22Rv1 (cell line): Measurements from ENCODE around the gene CELF4.
"Not testable (repeated sequence)": the region's sequence is repeated elsewhere in the genome, so short reads cannot be mapped to it uniquely, and the experiment has no call there.

Experiments
- H3K27ac ChIP-seq: fragments of 450-650 bp; 2 replicates; pipeline ENCODE4 v1.5.1; 2017
- CTCF ChIP-seq: fragments of 450-650 bp; IDR thresholded peaks from 2 replicates; pipeline ENCODE4 v1.5.1; 2017; ENCODE audit warnings: mild to moderate bottlenecking
- ZFX ChIP-seq: fragments of 450-650 bp; IDR thresholded peaks from 2 replicates; pipeline ENCODE4 v1.6.1; 2017; ENCODE audit warnings: antibody characterized with exemption, borderline replicate concordance

CELF4 gene

GRCh38 chr18:37375181-37375580, 190.4 kb downstream of the CELF4 start:
- H3K27ac ChIP-seq = no peak overlapping the region
- TF ChIP-seq ZFX = no peak
- TF ChIP-seq CTCF = no peak

- no peak for TF ChIP-seq CTCF
- TF ChIP-seq ZFX = no peak
- no peak overlapping the region for H3K27ac ChIP-seq
These were observed 197.3 kb downstream of the CELF4 start for GRCh38 chr18:37368110-37368954.

GRCh38 chr18:37364237-37364636, 201.4 kb downstream of the CELF4 start:
- no peak overlapping the region for H3K27ac ChIP-seq
- TF ChIP-seq ZFX = no peak
- TF ChIP-seq CTCF = no peak

DNA sequence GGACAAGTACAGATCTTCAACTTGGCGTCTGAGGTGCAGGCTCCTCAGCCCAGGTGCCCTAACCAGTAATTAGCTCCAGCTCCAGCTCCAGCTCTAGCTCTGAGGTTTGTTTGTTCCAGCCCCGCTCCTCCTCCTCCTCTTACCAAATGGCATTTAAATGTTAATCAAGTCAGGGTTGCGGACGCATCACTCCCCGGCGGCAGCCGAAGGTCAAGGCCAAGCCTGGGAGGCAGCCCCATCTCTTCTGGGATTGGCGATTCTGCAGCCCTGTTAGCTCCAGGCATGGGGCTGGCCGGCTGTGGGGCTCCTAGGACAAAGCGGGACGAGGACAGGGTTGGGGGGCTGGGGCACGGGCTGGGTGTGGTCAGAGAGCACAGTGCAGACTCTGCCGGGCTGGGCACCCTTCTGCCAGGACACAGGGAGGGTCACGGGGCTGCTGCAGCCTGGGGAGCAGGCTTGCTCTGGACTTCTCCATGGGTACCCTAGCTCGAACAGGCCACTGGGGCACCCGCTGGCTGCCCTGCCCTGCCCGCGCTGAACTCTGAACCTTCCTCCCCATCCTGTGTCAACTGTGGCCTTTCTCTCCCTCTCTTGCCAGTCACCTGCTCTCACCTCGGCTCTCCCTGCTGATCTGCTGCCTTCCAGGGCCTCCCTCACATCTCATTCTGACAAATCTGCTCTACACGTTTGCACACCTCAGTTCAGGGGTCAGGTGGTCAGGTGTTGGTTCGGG, 203.3 kb downstream of the CELF4 start:
- no peak for TF ChIP-seq CTCF
- no peak for TF ChIP-seq ZFX
- no peak overlapping the region for H3K27ac ChIP-seq

- TF ChIP-seq CTCF = no peak
- TF ChIP-seq ZFX = no peak
- no peak overlapping the region for H3K27ac ChIP-seq
These were observed 204.1 kb downstream of the CELF4 start for GRCh38 chr18:37361335-37362157.

DNA sequence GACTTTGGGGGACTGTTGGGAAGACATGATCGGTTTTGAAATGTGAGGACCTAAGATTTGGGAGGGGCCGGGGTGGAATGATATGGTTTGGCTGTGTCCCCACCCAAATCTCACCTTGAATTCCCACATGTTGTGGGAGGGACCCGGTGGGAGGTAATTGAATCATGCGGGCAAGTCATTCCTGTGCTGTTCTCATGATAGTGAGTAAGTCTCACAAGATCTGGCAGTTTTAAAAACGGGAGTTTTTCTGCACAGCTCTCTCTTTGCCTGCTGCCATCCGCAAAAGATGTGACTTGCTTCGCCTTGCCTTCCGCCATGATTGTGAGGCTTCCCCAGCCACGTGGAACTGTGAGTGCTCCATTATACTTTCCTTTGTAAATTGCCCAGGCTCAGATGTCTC, 207.5 kb downstream of the CELF4 start:
- H3K27ac ChIP-seq = not testable (repeated sequence)

DNA sequence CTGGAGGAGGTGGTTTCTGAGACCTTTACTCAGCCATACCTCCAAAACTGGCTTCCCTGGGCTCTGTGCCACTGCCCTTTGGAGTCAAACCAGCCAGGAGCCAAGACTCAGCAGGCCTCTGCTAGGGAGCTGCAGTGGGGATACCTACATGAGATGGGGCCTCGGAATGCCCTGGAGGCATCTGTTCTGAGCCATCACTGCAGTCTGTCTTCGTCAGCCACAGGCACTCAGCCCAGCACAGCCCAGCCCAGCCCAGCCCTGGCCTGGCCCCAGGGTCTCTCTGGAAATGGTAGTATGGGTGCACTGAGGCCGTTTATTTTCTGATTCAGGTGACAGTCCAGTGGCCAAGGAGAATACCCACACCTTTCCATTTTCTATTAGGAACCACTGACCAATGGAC, 209.8 kb downstream of the CELF4 start:
- TF ChIP-seq CTCF (no peak), ZFX (no peak)
- no peak overlapping the region for H3K27ac ChIP-seq
